ENCODE measurements around the gene LCA5L. TPM values are rescaled to one million over a fixed set of nuclear protein-coding genes. Genes with fewer than 3 reads are reported as not detected.

LCA5L gene
- polyA plus RNA-seq, 1 donor from 2014 or later = 0.09 TPM

GRCh38 chr21:39474611-39475010 lies 29.0 kb upstream of the LCA5L start:
- H2AFZ ChIP-seq (ENCODE audit: low read depth, low read length) = no peak overlapping the region
- H3K9me3 ChIP-seq (ENCODE audit: low read length) = no peaks in the 10 kb centered on the region
- H3K27ac ChIP-seq (ENCODE audit: low read length) = no peak overlapping the region
- H3K36me3 ChIP-seq (ENCODE audit: insufficient read depth, low read length) = no peaks in the 10 kb centered on the region
- no peaks in the 10 kb centered on the region for H3K27me3 ChIP-seq (ENCODE audit: insufficient read depth, low read depth, low read length)
- no peaks in the 10 kb centered on the region for H3K9me2 ChIP-seq (ENCODE audit: insufficient read depth, low read length)
- no peak for TF ChIP-seq RAD21 (conservative IDR thresholded peaks at IDR 0.05)
- no peak overlapping the region for H3K9ac ChIP-seq (ENCODE audit: low read length)
- no peak overlapping the region for H3K4me2 ChIP-seq (ENCODE audit: low read length)
- H4K20me1 ChIP-seq (ENCODE audit: insufficient read depth) = no peaks in the 10 kb centered on the region
- no peaks in the 10 kb centered on the region for H3K79me2 ChIP-seq (replicated peaks; ENCODE audit: insufficient read depth, low read length)
- no peaks in the 10 kb centered on the region for H3F3A ChIP-seq (ENCODE audit: insufficient read depth, low read length, poor library complexity, severe bottlenecking)
- no peak overlapping the region for H3K4me3 ChIP-seq (ENCODE audit: low read length)

GRCh38 chr21:39472786-39473185 lies 27.2 kb upstream of the LCA5L start:
- H3K27ac ChIP-seq (ENCODE audit: low read length) = no peak overlapping the region
- H3K79me2 ChIP-seq (replicated peaks; ENCODE audit: insufficient read depth, low read length) = no peaks in the 10 kb centered on the region
- H3F3A ChIP-seq (ENCODE audit: insufficient read depth, low read length, poor library complexity, severe bottlenecking) = no peaks in the 10 kb centered on the region
- no peak overlapping the region for H3K4me3 ChIP-seq (ENCODE audit: low read length)
- no peak overlapping the region for H3K9ac ChIP-seq (ENCODE audit: low read length)
- no peak overlapping the region for H3K4me2 ChIP-seq (ENCODE audit: low read length)
- no peaks in the 10 kb centered on the region for H3K9me2 ChIP-seq (ENCODE audit: insufficient read depth, low read length)
- H3K36me3 ChIP-seq (ENCODE audit: insufficient read depth, low read length) = no peaks in the 10 kb centered on the region
- no peak overlapping the region for H2AFZ ChIP-seq (ENCODE audit: low read depth, low read length)
- H3K27me3 ChIP-seq (ENCODE audit: insufficient read depth, low read depth, low read length) = no peaks in the 10 kb centered on the region
- no peaks in the 10 kb centered on the region for H4K20me1 ChIP-seq (ENCODE audit: insufficient read depth)
- no peaks in the 10 kb centered on the region for H3K9me3 ChIP-seq (ENCODE audit: low read length)
- TF ChIP-seq EP300 (conservative IDR thresholded peaks at IDR 0.05; ENCODE audit: poor library complexity, severe bottlenecking) (no peak), TAF1 (IDR thresholded peaks at IDR 0.05; ENCODE audit: low read depth) (no peak), EZH2 (IDR thresholded peaks at IDR 0.05; ENCODE audit: borderline replicate concordance, insufficient read depth, low read length, poor library complexity, severe bottlenecking) (no peak), POLR2AphosphoS5 (IDR thresholded peaks at IDR 0.05) (no peak), REST (IDR thresholded peaks at IDR 0.05; ENCODE audit: borderline replicate concordance) (no peak), MXI1 (conservative IDR thresholded peaks at IDR 0.05; ENCODE audit: poor library complexity, severe bottlenecking) (no peak), SMC3 (conservative IDR thresholded peaks at IDR 0.05; ENCODE audit: poor library complexity) (no peak), RAD21 (conservative IDR thresholded peaks at IDR 0.05) (no peak), CTCF (IDR thresholded peaks at IDR 0.05; ENCODE audit: poor library complexity, severe bottlenecking) (no peak)

GRCh38 chr21:39471598-39471997 lies 26.0 kb upstream of the LCA5L start:
- H3K27me3 ChIP-seq (ENCODE audit: insufficient read depth, low read depth, low read length) = no peaks in the 10 kb centered on the region
- no peaks in the 10 kb centered on the region for H3K9me3 ChIP-seq (ENCODE audit: low read length)
- H3K4me3 ChIP-seq (ENCODE audit: low read length) = no peak overlapping the region
- H3K36me3 ChIP-seq (ENCODE audit: insufficient read depth, low read length) = no peaks in the 10 kb centered on the region
- TF ChIP-seq MXI1 (conservative IDR thresholded peaks at IDR 0.05; ENCODE audit: poor library complexity, severe bottlenecking) (no peak), POLR2AphosphoS5 (IDR thresholded peaks at IDR 0.05) (no peak), TAF1 (IDR thresholded peaks at IDR 0.05; ENCODE audit: low read depth) (no peak), EP300 (conservative IDR thresholded peaks at IDR 0.05; ENCODE audit: poor library complexity, severe bottlenecking) (no peak), EZH2 (IDR thresholded peaks at IDR 0.05; ENCODE audit: borderline replicate concordance, insufficient read depth, low read length, poor library complexity, severe bottlenecking) (no peak), RAD21 (conservative IDR thresholded peaks at IDR 0.05) (no peak), CTCF (IDR thresholded peaks at IDR 0.05; ENCODE audit: poor library complexity, severe bottlenecking) (no peak), REST (IDR thresholded peaks at IDR 0.05; ENCODE audit: borderline replicate concordance) (no peak), SMC3 (conservative IDR thresholded peaks at IDR 0.05; ENCODE audit: poor library complexity) (no peak)
- no peak overlapping the region for H3K27ac ChIP-seq (ENCODE audit: low read length)
- H2AFZ ChIP-seq (ENCODE audit: low read depth, low read length) = no peak overlapping the region
- no peak overlapping the region for H3K4me2 ChIP-seq (ENCODE audit: low read length)
- no peaks in the 10 kb centered on the region for H4K20me1 ChIP-seq (ENCODE audit: insufficient read depth)
- H3K9me2 ChIP-seq (ENCODE audit: insufficient read depth, low read length) = no peaks in the 10 kb centered on the region
- no peaks in the 10 kb centered on the region for H3K79me2 ChIP-seq (replicated peaks; ENCODE audit: insufficient read depth, low read length)
- no peaks in the 10 kb centered on the region for H3F3A ChIP-seq (ENCODE audit: insufficient read depth, low read length, poor library complexity, severe bottlenecking)
- H3K9ac ChIP-seq (ENCODE audit: low read length) = no peak overlapping the region

All from neural cell (in vitro differentiated cells).